Occipital lobe (tissue), 2 donors: ENCODE measurements around the gene NOTCH1. TPM values are rescaled to one million over a fixed set of nuclear protein-coding genes. Genes with fewer than 3 reads are reported as not detected.

Source experiments
- DNase-seq: peaks from one replicate; lab custom pipeline; 2025; lab: John Stamatoyannopoulos, UW
- total RNA-seq: library from RNA; depleted of rRNA; stranded (reverse); fragments of >200 nt; gene quantifications from one replicate; pipeline ENCODE4 v1.2.3, GENCODE V29; 2014

NOTCH1 gene
- total RNA-seq, 1 donor from 2014 or later: 22.9 TPM

DNA sequence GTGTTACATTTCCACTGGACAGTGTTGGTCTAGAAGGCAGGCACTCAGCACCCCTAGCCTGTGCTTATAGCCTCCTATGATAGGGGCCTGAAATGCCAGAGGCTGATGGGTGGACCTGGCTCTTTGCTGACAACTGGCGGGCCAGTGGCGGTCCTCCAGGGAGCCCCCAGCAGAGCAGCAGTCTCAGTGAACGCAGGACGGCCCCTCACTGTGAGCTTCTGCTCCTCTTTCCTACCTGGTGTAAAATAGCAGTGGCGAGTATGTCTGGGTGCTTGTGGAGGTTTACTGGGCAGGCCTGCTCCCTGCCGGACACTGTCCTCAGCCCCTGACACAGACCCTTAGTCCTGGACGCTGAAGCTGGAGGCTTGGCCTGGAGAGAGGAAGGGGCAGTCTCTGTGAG, 59.7 kb downstream of the NOTCH1 start:
- no peak for DNase-seq

DNA sequence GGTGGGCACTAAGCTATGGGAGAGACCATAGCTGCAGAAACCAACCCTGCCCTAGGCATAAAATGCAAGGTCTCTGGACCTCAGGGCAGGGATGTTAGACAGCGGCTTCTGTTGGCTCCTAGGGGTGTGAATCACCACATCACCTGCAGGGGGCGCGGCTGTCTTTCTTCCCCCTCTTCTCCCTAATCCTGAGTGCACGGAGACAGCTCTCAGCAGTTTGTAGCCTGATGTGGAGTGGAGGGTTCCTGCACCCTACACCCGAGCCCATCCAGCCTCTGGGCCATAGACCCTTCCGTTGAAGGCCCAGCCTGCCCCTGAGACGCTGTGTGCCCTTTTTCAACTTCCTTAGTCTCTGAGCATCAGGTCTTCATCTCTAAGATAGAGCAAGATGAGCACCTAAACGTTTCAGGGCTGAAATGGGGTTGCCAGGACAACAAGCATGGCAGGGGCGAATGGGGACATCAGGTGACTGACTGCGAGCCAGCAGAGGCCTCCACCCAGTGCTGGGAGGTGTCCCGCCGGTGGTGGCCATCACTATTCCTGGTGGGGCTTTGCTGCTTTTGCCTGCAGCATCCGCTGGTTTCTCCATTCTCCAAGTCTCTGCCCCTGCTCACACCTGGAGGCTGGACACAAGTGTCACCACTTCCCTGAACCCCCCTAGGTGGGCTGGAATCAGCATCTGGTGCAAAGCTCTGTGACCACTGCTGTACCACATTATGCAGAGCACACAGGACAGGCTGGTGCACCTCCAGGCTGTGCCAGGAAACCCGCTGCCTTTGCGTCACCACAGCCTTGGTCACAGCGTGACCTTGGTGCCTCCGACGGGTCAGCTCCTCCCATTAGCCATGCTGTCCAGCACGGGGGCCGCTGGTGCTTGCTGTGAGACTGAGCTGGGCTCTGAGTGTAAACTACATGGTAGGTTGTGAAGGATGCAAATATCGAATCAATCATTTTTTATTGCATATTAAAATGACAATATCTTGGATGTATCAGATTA, 60.5 kb downstream of the NOTCH1 start:
- DNase-seq: peak; percentile 68

GRCh38 chr9:136484153-136485048, 61.4 kb downstream of the NOTCH1 start:
- DNase-seq: no peak

DNA sequence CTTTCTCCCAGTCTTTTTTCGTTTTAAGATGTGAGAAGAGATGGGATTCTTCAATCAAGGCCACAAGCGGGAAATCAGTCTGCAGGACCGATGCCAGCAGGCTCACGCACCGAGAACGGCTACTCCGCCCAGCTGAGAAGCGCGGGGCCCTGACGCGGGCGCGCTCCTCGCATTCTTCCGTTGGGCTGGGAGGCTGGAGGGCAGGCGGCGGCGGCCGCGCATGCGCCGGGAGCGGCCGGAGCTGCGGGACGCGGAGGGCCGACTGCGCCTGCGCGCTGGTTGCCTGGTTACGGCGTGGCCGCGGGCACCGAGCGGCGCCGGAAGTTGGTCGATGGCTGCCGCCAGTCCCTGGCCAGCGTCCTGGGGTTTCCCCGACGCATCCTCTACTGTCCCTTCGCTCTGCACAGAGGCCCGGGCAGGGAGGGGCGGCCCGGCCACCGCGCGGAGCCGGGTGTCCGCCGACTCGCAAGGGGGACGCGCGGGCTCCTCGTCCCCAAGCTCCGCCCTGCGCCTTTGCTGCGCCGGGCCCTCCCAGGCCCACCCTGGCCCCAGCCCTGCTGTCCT, 62.2 kb downstream of the NOTCH1 start:
- DNase-seq: peak; percentile 92

DNA sequence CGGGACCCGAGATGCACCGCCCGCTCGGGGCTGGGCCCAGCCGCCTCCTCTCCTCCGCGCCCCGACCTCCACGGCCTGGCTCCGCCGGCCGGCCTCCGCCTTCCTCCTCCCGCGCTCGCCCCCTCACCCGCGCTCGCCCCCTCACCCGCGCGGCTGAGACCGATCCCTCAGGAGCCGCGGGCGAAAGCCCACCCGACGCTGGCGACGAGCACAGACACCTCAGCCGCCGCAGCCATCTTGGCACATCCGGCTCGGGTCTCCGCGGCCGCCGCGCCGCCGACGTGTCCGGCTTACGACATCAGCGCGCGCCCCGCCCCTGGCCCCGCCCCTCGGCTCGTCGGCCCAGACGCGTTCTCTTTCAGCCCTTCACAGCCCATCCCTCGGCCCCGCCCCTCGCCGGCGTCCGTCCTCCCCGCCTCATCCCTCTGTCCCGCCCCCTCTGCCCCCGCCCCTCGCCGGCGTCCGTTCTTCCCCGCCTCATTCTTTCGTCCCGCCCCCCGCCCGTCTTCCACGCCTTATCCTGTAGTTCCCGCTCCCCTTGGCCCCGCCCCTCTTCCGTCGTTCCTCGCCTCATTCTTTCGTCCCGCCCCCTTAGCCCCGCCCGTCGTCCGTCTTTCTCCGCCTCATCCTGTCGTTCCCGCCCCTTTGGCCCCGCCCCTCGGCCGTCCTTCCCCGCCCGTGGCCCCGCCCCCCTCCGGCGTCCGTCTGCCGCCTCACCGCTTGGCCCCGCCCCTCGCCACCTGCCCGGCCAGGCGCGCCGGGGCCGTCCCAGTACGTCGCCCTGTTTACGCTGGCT, 62.9 kb downstream of the NOTCH1 start, which contains the start of gene SEC16A:
SEC16A (minus strand) TSS at position 248 of the 796 bp plus-strand sequence. CDS start 5,425 bp downstream, outside the sequence.
- DNase-seq: peak; percentile 99

GRCh38 chr9:136482046-136482792, 63.6 kb downstream of the NOTCH1 start:
- no peak for DNase-seq

DNA sequence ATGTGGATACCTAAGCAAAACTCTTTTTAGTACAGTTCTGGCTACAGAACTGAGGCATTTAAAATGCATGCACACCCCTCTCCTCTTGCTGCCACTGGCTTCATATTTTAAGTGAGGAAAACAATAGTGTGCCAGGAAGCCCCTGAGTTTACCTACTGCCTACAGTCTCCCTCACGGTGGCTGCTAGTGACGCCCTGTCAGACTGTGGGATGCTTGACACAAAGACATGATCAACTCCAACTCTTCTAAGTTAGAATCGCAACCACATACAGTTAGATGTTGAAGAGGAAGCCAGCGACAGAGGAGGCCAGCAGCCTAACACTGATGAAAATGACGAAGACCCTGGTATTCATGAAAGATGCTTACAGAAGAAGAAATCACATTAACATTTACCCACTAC, 64.3 kb downstream of the NOTCH1 start:
- no peak for DNase-seq

DNA sequence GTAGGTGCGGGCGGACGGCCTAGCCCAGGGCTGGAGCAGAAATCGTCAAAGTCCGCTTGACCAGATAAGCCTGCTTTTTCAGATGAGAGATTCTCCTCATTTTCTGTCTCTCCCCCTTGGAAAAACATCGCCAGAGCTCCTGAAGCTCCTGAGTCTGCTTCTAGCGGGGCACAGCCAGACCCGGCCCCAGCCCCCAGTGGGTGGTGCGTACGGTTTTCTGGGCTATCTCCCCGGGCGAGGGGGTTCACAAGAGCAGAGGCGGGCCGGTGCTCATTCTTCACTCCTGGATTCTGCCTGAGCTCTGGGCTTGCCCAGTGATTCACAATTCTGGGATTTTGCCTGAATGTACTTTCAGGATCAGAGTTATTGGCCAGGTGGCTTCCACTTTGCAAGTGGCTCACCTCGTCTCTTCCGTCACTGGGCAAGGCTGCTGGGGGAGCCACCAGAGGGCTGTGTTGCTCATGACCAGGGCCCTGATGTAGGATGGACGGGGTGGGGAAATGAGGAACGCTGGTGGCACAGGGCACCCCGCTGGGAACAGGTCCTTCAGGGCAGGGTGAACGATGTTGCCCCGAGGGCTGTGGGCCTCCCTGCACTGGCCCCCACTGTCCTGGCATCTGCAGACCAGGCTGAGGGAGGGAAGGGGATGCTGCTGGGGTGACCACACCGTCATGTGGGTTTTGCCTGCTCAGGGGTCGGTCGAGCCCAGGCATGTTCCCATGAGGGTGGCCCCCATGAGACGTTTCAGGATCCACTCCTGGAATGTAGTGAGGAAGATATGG, 69.3 kb downstream of the NOTCH1 start:
- DNase-seq: no peak

- no peak for DNase-seq
Measured at GRCh38 chr9:136474974-136475865, 70.6 kb downstream of the NOTCH1 start.

GRCh38 chr9:136474021-136474640, 71.7 kb downstream of the NOTCH1 start:
- DNase-seq: no peak

DNA sequence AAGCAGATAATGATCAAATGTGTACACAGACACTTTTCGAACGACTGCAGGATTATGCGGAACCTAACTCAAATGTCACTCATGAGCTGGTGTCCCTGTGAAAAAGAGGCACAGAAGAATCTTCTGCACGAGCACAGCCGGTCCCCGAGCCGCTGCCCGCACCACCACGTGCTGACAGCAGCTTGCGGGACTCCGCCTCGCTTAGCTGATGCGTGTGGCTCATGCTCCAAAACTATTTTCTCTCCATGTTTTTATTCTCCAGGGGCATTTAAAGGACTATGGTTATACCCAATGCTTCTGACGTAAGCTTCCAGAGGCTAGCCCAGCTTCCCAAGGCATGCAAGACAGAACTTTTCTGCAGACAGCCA, 72.5 kb downstream of the NOTCH1 start:
- DNase-seq: no peak

- DNase-seq: no peak
Measured at GRCh38 chr9:136472640-136473353, 73.1 kb downstream of the NOTCH1 start.

DNA sequence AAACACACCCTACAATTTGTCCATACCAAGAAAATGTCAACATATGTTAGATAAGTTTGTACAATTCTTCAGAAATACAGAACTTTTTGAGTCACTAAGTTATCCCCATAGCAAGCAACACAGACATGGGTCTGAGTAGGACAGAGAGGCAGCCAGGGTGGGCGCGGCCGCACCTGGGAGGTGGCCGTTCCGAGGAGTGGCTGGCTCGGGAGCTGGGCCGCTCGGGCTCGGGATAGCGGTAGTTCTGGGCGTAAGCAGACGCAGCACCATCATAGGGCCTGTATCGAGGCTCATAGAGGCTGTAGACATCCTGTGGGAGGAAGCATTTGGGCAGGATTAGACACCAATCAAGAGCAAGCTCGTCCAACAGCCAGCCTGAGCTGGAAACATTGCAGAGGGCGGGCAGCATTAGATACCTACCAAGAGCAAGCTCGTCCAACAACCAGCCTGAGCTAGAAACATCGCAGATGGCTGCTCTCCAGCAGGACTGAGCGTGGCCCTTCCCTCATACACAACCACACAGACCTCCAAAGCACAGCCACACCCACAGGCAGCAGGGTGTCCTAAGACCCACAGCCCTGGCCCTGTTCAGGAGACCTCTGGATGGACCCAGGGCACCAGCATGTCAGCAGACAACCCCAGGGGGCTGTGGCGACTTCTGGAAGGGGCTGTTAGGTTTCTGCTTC, 73.9 kb downstream of the NOTCH1 start:
- DNase-seq: no peak

- DNase-seq: no peak
Measured at GRCh38 chr9:136470792-136471469, 74.9 kb downstream of the NOTCH1 start.

DNA sequence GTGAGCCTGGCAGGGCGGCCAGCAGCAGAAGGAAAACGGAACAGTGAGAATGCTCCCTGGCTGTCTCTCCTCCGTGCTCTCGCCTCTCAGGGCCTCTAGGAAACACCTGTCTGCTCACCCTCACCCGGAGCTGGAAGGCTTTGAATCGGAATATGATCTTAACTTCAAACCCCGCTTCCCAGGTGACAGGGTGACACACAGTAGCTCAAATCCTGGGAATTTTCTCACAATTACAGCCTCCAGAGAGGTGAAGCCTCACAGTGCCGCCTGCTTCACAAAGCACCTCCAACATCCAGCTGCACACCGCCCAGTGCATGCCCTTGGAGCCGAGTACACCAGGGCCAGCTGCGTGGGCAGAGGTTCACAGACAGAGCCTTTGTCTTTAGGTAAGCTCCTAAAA, 75.5 kb downstream of the NOTCH1 start:
- no peak for DNase-seq

GRCh38 chr9:136467766-136468165, 78.1 kb downstream of the NOTCH1 start:
- no peak for DNase-seq
